Inferior parietal cortex (tissue), 1 donor: ENCODE data around the gene ADGRD1.

Experiments
- DNase-seq: peaks from one replicate; pipeline ENCODE4 v3.0.0-alpha.2; 2016; ENCODE audit errors: extremely low spot score

Gene ADGRD1

DNA sequence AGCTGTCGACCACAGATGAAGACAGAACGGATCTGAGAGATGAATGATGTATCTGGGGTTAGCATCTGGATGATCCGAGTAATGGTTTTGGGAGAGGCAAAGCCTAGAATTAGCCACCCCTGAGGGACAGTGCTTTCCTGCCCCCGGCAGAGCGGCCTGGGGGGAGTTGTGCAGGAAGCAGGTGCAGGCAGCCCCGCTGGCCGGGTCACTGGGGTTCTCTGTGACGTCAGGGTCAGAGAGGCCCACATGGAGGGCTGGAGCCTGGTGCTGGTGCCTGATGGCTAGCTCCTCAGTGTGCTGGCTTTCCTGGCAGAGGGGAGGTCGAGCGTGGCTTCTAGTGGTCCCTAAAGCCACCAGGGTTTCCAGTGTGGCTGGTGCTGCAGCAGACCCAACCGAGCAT lies 70.3 kb downstream of the ADGRD1 start:
- no peak for DNase-seq

DNA sequence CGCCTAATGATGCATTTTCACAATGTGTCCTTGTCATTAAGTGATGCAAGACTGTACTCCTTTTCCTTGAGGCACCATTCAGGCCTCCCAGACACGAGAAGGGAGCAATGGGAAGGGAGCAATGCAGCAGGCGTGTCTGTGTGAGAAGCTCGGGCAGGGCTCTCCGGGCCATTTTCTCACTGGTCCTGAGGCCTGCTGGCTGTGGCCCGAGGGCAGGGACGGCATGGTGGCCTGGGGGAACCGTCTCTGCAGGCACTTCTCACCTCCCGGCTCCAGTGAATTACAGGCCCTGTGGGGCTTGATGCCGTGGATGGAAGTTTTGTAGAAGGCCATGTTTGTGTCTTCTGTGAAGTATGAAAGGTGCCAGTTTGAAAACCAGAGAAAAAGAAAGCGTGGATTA lies 71.0 kb downstream of the ADGRD1 start:
- DNase-seq = no peak

DNA sequence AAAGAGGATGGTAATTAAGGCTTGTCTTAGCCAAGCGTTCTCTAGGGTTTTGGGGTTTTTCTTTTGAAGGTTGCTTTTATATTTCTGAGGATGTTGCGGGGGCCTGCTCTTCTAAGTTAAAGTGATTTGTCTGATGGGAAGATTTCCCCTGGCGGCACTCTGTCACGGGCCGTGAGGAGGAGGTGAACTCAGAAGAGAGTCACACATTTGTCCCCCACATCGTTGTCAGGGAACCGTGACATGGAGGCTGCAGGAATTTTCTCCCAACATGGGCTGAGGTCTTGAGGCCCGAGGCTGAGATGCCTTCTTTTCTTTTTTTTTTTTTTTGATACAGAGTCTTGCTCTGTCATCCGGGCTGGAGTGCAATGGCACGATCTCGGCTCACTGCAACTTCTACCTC lies 71.5 kb downstream of the ADGRD1 start:
- DNase-seq = no peak

DNA sequence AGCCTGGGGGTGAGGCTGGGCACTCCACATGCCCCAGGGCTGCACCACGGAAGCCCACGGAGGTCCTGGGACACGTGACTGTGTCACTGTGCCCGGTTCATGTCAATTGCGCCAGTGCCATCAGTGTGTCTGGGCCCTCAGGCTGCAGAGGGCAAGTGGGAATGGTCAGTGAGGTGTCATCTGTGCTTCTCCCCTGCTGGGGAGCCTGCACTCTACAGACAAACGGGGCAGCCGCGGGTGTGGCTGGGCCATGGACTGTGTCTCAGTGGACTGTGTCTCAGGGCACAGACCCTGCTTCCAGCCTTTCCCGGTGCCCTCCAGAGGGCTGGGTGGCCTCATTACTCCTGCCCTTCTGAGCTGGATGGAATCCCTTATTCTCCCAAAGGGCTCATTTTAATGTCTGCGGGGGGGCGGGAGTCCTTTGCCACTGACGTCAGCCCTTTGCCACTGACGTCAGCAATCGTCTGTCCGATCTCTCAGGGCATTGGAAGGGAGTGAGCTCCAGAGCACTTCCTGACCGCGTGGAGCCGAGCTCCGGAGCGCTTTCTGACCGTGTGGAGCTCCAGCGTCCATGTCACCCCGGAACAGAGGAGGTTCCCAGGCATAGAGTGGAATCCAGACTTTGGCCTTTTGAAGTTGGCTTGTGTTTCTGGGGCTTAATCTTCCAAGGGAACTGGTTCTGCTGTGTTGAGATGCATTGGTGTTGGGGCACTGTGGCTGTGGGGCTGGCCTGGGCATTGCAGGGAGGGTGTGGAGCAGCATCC lies 72.4 kb downstream of the ADGRD1 start:
- no peak for DNase-seq

DNA sequence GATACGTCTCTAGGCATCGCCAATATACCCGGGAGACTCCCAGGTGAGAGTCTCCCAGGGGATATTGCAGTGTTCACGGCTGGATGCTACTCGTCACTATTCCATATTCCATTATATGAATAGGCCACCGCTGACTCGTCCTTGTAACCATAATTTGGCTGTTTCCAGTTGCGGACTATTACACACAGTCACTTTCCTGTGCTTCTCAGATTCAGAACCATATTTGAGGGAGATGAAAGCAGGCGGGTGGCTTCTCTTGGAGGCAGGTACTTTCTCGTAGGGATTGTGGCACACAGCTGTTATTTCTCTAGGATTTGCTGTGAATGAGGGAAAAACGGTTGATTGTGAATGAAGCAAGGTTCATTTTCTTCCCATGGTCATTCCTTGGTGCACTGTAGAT lies 73.0 kb downstream of the ADGRD1 start:
- no peak for DNase-seq

DNA sequence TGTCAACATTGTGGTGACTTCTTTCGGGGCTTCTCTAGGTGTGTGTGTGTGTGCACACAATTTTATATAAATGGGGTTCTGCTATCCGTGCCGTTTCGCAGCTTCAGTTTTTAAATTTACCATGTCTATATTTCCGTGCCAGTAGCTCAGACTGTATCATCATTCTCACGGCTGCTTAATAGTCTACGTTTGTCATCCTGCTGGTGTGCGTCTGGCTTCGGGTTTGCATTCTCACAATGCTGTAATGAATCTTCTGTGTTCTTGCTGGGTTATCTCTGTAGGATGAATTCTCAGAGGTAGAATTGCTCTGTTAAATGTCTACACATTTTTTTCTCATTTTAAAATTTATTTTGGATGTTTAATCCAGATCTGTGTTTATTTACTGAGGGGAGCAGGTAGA lies 73.6 kb downstream of the ADGRD1 start:
- DNase-seq = no peak

DNA sequence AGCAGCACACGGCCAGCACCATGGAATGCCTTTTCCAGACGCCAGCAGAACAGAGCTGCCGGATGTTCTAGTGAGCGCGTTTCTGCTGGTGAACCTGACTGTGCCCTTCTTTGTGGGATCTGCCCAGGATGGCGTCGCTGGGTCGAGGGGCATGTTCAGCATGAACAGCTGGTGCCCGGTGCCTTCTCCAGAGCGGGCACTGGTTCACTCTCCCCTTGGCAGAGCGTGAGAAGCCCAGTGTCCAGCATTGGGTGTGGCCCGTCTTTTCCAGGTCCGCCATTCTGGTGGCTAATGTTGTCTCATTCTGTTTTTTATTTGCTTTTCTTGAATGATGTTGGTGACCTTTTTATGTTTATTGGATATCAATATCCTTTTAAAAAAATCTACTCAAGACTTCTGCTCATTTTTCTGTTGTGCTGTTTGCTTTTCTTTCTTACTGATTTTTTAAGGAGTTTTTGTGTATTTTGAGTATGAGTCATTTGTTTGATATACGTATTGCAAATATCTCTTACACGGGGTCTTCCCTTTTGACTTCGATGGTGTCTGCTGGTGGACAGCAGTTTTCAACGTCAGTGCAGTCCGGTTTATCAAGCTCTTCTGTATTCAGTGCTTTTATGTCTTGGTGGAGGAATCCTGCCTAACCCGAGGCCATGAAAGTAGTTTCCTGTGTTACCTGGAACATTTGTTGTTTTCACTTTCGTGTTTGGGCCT lies 74.3 kb downstream of the ADGRD1 start:
- no peak for DNase-seq

DNA sequence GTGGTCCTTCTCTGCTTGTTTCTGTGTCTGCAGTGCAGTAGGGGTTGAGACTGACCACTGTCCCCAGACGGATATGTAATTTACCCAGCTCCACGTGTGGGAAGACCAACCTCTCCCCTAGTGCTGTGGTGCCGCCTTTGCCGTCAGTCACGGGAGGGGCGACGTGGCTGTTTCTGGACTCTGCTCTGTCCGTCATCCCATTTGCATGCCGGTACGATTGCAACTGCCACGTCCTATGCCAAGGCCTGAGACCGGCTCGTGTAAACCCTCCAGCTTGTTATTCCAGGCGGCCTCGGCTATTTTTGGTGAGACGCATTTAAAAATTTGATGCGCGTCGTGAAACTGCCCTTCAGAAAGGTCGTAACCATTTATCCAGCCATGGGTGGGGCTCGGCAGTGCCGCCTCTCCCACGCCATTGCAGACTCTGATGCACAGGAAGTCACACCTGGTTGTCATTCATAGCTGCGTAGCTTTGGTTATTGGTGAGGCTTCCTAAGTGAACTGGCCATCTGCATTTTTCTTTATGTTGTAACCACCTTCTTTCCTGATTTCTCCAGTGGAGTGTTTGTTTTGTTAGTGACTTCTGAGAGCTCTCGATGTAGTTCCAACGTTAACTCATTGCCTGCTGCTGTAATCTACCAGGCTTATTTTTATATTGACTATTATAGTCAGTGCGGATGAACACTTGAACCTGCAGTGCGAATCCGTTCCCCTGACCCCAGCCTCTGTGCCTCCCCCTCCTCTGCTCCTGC lies 75.1 kb downstream of the ADGRD1 start:
- DNase-seq = no peak

DNA sequence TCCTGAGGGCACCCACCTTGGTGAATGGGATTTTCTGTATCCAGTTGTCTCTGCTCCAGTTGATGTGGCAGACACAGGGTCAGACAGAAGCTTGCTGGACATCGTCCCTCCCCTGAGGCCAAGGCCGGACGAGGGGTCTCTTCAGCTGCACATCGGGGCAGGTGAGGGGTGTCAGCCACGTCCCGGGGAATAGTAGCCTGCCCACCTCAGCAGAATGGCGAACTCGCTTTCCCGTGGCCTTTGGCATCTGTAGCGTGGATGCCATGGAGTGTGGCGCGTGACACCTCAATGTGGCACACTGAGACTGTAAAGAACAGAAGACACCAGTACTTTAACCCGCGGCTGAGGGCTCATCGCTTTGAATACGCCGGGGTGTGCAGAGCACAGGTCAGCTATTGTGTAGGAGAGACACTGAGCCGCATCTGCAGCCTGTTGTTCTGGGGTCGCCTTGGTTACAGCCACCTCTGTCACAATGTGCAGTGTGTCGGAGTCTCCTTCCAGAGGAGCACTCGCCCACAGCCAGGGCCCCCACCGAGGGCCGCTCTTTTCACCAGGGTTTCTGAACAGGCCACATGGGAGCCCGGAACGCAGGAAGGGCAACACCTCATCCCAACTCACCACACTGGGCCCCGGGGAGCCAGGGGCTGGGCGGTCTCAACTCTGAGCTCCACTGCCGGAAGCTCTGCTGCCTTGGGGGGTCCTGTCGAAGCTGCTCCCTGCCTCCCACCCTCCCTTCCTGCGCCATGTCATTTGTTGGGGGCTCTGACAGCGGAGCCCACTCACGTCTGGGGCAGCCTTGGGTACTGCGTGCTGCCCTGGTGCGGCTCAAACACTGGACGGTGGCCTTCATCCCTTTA lies 77.0 kb downstream of the ADGRD1 start:
- no peak for DNase-seq

GRCh38 chr12:131032082-131032750 lies 78.5 kb downstream of the ADGRD1 start:
- no peak for DNase-seq

DNA sequence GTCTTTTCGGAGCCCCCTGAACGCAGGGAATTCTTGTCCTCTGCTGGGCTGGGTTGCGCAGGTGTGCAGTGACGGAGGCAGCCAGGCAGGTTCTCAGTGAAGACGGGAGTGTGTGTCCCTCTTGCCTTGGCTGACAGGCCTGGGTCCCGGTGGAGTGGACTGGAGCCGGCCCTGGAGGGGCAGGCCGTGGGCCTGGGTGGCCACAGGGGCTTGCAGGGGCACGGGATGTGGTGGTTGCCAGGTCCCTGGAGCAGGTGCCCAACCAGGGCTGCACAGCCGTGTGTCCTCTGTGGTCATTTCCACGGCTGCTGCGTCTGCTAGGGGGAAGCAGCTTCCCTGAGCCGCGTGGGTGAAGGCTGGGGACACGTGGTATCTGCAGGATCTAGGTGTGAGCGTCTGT lies 79.8 kb downstream of the ADGRD1 start:
- DNase-seq = no peak

DNA sequence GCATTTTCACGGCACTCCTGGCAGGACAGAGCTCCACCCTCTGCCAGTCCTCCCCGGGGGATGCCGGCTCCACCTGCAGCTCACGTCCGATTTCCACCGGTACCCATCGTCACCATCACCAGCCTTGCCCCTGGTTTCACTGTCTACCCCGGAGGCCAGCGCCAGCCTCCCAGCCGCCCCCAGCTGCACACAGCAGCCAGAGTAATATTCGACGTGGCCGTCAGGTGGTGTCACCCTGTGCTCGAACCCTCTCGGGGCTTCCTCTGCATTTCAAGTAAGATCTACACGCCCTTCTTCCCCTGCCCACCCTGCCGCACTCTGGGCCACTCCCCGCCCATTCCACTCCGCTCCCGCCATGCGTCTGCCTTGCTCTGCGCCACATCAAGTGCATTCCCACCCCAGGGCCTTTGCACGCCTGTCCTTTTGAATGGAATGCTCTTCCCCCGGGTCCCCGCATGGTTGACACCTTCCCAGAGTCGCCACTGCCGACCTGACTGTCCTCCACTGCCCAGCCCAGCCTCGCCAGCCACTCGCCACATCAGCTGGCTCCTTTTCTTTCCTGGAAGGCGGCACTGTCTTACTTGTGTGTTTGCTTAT lies 80.3 kb downstream of the ADGRD1 start:
- no peak for DNase-seq

- no peak for DNase-seq
These were observed 81.0 kb downstream of the ADGRD1 start for GRCh38 chr12:131034631-131035244.

GRCh38 chr12:131035245-131035681 lies 81.6 kb downstream of the ADGRD1 start:
- DNase-seq = peak; percentile 13

- no peak for DNase-seq
These were observed 84.5 kb downstream of the ADGRD1 start for GRCh38 chr12:131038159-131038558.

DNA sequence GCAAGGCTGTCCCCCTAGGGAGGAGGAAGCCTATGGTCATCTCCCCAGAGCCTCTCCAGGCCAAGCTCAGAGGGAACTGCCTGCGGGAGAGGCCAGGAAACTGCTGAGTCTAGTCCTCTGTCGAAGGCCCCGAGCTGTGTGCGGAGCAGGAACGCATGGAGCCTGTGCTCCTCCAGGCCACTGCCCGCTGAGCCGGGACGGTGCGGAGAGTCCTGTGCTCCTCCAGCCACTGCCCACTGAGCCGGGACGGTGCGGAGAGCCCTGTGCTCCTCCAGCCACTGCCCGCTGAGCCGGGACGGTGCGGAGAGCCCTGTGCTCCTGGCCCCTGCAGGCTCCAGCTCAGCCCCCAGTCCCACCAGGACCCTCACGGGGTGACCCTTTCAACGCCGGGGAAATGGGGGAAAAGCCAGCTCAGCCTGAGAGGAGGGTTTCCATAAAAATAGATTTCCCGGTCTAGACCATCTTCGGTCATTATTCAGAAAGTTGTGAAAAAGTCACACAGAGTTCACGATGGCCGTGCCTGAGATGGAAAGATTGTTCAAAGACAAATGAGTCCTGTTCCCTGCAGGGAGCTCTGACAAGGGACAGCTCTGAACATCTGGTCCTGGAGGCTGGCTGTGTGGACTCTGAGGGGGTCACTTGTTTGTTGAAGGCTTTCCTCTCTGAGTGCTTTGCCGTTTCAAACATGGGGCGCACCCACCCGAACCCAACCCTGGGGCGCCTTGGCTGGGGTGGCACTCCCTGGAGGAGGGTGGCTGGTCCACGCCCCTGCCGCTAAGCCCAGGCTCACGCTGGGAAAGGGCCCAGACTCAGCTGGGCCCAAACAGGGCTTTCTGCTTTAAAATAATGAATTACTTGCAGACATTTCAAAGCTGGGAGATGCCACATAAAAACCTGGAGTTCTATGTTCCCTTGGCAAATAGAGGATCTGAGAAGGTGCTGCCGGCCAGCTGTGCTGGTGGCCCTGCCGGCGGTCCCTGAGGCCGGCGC lies 85.5 kb downstream of the ADGRD1 start:
- no peak for DNase-seq

- no peak for DNase-seq
These were observed 86.8 kb downstream of the ADGRD1 start for GRCh38 chr12:131040491-131040890.

DNA sequence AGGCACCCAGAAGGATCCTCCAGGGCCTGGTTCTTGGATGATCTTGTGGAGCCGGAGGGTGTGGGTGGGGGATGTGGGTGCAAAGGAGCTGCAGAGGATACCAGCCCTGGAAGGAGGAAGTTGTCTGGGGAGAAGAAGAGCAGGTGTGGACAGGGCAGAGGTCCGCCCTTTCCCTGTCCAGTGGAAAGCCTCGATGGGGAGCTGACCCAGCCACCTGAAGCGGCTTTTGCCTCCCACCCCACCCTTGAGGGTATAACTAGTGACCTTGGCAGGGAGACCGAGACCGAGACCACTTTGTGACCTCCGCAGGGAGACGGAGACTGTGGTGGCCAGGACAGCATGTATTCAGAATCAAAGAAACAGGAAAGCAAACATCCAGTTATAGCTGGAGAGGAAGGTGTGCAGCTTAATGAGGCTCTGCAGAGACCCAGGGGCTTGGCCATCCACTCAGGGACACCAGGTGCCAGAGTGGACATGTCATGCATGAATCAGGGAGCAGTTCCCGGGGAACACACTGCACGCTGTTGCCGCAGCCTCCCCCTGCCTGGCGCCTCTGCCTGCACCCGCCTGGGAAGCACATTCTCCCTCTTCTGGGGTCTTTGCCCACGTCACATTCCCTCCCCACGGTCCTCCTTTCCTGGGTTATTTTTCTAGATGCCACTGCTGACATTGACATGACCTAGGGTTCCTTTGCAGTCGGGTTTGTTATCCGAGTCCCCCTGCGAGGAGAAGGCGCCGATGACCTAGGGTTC lies 87.7 kb downstream of the ADGRD1 start:
- no peak for DNase-seq
